K562 (cell line): ENCODE measurements around the gene KIF5A. TPM values are rescaled to one million over a fixed set of nuclear protein-coding genes. Genes with fewer than 3 reads are reported as not detected.
A peak's percentile ranks its signal among the peaks of the same experiment; 100 is the strongest.

ENCODE experiments used
- ARHGAP35 ChIP-seq: fragments of 450-650 bp; IDR thresholded peaks from 2 replicates; pipeline ENCODE4 v1.6.1; 2018; ENCODE audit not compliant: partially characterized antibody
- ATF7 ChIP-seq: fragments of 450-650 bp; IDR thresholded peaks from 2 replicates; pipeline ENCODE4 v1.7.1; 2014; ENCODE audit warnings: mild to moderate bottlenecking, moderate library complexity
- C11orf30 ChIP-seq: fragments of 450-650 bp; IDR thresholded peaks from 2 replicates; pipeline ENCODE4 v1.6.1; 2016; ENCODE audit warnings: low read depth, mild to moderate bottlenecking
- CCNT2 ChIP-seq: IDR thresholded peaks from 2 replicates; pipeline ENCODE4 v1.6.1; 2011; ENCODE audit warnings: borderline replicate concordance, low read depth, mild to moderate bottlenecking, moderate library complexity, mixed read lengths, low read length; ENCODE audit not compliant: insufficient read length; ENCODE audit errors: extremely low read depth
- FOXK2 ChIP-seq, 2 experiments: fragments of 450-650 bp; IDR thresholded peaks in 1 of 2; conservative IDR thresholded peaks in 1 of 2; 2 replicates each; pipeline ENCODE4 v1.6.1; 2016; ENCODE audit warnings: low read depth in 2 of 2, mild to moderate bottlenecking in 1 of 2
- HDAC6 ChIP-seq: IDR thresholded peaks from 2 replicates; pipeline ENCODE4 v1.6.1; 2012; ENCODE audit warnings: low read depth, mild to moderate bottlenecking, control low read depth, inconsistent platforms, low read length, moderate library complexity
- KAT2B ChIP-seq: IDR thresholded peaks from one replicate; pipeline ENCODE4 v1.6.1; 2012; ENCODE audit warnings: low read depth, mild to moderate bottlenecking, control low read depth, inconsistent platforms, low read length, moderate library complexity
- KHSRP ChIP-seq: fragments of 450-650 bp; IDR thresholded peaks from 2 replicates; pipeline ENCODE4 v1.6.1; 2017
- MYC ChIP-seq, 2 experiments: fragments of 250-450 bp in 1 of 2; sonication (Bioruptor Pico) in 1 of 2; IDR thresholded peaks; 2 replicates each; pipeline versions ENCODE4 v1.5.1 to v1.6.1; 2012 to 2021; ENCODE audit warnings: low read depth in 2 of 2, borderline replicate concordance in 1 of 2, improper control_type of control experiment in 1 of 2, low read length in 1 of 2, mild to moderate bottlenecking in 1 of 2, moderate library complexity in 1 of 2
- SMARCA4 ChIP-seq: fragments of 450-650 bp; IDR thresholded peaks from 2 replicates; pipeline ENCODE4 v1.6.1; 2016
- TAF7 ChIP-seq: fragments of 450-650 bp; IDR thresholded peaks from 2 replicates; pipeline ENCODE4 v1.6.1; 2016; ENCODE audit warnings: missing genetic modification characterization, missing compliant biosample characterization
- YY1 ChIP-seq, 3 experiments: IDR thresholded peaks; 2 replicates each; pipeline ENCODE4 v1.6.1; 2011; ENCODE audit warnings: low read length in 2 of 3, mild to moderate bottlenecking in 2 of 3, moderate library complexity in 2 of 3, borderline replicate concordance in 1 of 3, control low read depth in 1 of 3, low read depth in 1 of 3; ENCODE audit not compliant: insufficient read depth in 3 of 3, insufficient replicate concordance in 2 of 3, control insufficient read depth in 1 of 3, insufficient read length in 1 of 3; ENCODE audit errors: extremely low read depth in 1 of 3
- ZNF444 ChIP-seq: fragments of 250-450 bp; sonication (Bioruptor Pico); IDR thresholded peaks from 2 replicates; pipeline ENCODE4 v1.4.0; 2020; ENCODE audit warnings: mild to moderate bottlenecking, moderate library complexity
- polyA plus RNA-seq, 8 experiments: library from polyadenylated mRNA; depleted of rRNA in 4 of 8; stranded (reverse) in 5 of 8; unstranded in 3 of 8; fragments of >200 nt; fragmentation: Nextera tagmentation in 2 of 8; fragmentation: Illumina TruSeq in 1 of 8; extraction: Ambion mirVana in 2 of 8; extraction: Trizol in 1 of 8; gene quantifications; 2 replicates each; pipeline versions ENCODE4 v1.2.1 to v1.2.3, GENCODE V29; 2011 to 2014; ENCODE audit warnings: inconsistent platforms in 1 of 8, missing spikeins in 1 of 8
- total RNA-seq, 7 experiments: library from RNA; depleted of rRNA in 6 of 7; stranded (reverse); fragments of >200 nt in 6 of 7; fragmentation: Illumina TruSeq in 2 of 7; extraction: Trizol in 2 of 7; gene quantifications; 2 replicates each; pipeline versions ENCODE4 v1.2.1 to v1.2.3, GENCODE V29; 2011 to 2021; ENCODE audit warnings: low replicate concordance in 1 of 7
- TF ChIP-seq, protein P1 (sequence below), 2 experiments: fragments of 450-650 bp in 1 of 2; sonication (generic) in 1 of 2; formaldehyde crosslinking in 1 of 2; IDR thresholded peaks in 1 of 2; conservative IDR thresholded peaks in 1 of 2; 2 replicates each; pipeline versions ENCODE4 v1.6.1 to v1.8.1; 2016 to 2023; ENCODE audit warnings: mild to moderate bottlenecking in 2 of 2, moderate library complexity in 2 of 2, inconsistent platforms in 1 of 2, missing genetic modification reagents in 1 of 2
- TF ChIP-seq, protein P2 (sequence below): fragments of 250-450 bp; sonication (Bioruptor Pico); IDR thresholded peaks from 2 replicates; pipeline ENCODE4 v1.5.0; 2021; ENCODE audit warnings: mild to moderate bottlenecking, moderate library complexity
- TF ChIP-seq, protein P3 (sequence below): sonication (generic); formaldehyde crosslinking; IDR thresholded peaks from 2 replicates; pipeline ENCODE4 v1.8.1; 2023; ENCODE audit warnings: missing genetic modification reagents, mild to moderate bottlenecking, borderline replicate concordance

KIF5A gene
- total and polyA plus RNA-seq, 9 of the 15 experiments (the other 6 are each of a cell fraction or from before 2014, with no cell fraction given) = 3.4 to 17.7 (median 8.0) TPM

DNA sequence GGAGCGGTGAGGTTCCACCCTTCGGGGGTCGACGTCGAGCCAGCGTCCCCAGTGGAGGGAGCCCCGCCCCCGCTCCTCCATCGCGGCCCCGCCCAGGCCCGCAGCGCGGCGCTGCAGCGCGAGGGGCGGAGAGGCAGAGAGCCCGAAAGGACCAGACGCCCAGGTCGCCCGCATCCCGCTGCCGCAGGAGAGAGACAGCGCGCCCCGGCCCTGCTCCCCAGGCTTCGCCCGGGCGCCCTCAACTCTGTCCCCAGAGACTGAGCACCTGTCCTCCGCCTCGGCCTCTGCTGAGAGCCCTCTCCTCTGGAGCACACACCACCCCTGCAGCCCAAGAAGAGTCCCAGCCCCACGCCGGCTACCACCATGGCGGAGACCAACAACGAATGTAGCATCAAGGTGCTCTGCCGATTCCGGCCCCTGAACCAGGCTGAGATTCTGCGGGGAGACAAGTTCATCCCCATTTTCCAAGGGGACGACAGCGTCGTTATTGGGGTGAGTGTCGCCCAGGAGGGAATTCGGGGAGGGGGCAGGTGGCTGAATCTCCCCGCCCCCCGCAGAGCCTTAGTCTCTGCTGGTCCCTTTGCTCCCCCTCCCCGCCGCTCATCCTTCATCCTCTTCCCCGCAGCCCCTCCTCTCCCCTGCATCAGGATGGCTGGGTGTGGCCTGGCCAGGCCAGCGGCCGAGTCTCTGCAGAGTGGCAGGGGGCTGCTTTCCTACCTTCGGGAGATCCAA, at the start of gene KIF5A (continued):
- TF ChIP-seq, protein P1, sequence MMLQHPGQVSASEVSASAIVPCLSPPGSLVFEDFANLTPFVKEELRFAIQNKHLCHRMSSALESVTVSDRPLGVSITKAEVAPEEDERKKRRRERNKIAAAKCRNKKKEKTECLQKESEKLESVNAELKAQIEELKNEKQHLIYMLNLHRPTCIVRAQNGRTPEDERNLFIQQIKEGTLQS (IDR thresholded peaks at IDR 0.05) = no peak
- TF ChIP-seq, protein P1 (CRISPR knock-in tag; conservative IDR thresholded peaks at IDR 0.05) = no peak
- TF ChIP-seq TAF7 (tag) (no peak), ARHGAP35 (no peak), ATF7 (peak; percentile 21; the same call in 1 of the 2 replicates), CCNT2 (peak; percentile 61), MYC (IDR thresholded peaks at IDR 0.05; ENCODE audit: low read depth, low read length) (peak; percentile 18; the same call in 1 of the 2 replicates), MYC (CRISPR knock-in tag; IDR thresholded peaks at IDR 0.05; ENCODE audit: borderline replicate concordance, low read depth) (no peak), ZNF444 (CRISPR knock-in tag) (no peak), KHSRP (no peak), FOXK2 (conservative IDR thresholded peaks at IDR 0.05 in 1 of 2, IDR thresholded peaks at IDR 0.05 in 1 of 2; ENCODE audit: low read depth in 2 of 2) (no peak), C11orf30 (no peak), HDAC6 (no peak), YY1 (IDR thresholded peaks at IDR 0.05; ENCODE audit: borderline replicate concordance in 1 of 3, control insufficient read depth in 1 of 3, extremely low read depth in 1 of 3, insufficient read depth in 3 of 3, insufficient read length in 1 of 3, insufficient replicate concordance in 2 of 3, low read depth in 1 of 3, low read length in 2 of 3) (peak in 2 of 3 experiments; percentile 47 to 50), SMARCA4 (peak; percentile 58; the same call in 1 of the 2 replicates), KAT2B (no peak)
- TF ChIP-seq, protein P2, sequence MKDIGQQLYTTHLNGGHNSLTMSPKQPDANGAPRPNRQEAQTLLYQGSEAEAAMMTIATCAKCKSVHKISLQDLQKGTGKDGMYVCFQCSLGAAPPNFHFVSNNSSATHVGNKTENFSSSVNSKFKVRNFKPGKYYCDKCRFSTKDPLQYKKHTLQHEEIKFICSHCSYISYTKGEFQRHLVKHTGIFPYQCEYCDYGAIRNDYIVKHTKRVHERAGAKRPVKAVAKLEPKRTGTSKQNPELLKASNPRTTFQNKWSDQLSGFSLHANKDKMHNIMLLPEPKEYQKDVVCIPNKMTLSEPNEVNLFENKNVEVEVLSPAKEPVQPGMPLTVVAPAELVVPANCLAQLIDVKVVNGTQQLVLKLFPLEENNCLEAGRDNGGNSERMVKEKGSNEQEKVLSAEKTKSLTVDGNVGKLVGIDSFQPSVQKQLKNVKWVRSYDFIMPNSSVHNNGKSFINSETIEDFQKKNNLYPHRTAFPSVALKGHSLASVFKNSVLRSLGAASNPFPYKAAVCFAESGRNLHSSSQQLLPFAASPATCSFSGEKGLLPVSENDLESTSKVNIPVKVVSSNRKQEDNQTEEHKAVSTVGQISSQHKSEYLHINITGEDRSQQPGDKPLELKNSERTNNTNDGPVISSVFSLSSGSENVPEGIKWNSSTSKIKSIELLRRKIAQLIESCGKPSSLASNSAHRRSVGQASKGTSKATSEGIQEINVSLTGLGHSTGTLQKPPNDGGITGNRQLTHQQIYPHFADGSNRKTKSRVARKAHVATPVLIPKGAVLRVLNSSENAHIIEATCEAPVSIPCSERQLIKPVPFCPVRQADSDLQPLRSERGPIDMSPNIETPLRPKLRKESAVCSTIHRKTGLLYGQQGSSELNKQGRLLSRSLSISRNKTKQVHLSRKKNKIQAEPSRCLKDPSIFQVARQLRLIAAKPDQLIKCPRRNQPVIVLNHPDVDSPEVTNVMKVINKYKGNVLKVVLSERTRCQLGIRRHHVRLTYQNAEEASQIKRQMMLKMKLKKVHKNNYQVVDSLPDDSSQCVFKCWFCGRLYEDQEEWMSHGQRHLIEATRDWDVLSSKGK (CRISPR knock-in tag) = no peak
- TF ChIP-seq, protein P3, sequence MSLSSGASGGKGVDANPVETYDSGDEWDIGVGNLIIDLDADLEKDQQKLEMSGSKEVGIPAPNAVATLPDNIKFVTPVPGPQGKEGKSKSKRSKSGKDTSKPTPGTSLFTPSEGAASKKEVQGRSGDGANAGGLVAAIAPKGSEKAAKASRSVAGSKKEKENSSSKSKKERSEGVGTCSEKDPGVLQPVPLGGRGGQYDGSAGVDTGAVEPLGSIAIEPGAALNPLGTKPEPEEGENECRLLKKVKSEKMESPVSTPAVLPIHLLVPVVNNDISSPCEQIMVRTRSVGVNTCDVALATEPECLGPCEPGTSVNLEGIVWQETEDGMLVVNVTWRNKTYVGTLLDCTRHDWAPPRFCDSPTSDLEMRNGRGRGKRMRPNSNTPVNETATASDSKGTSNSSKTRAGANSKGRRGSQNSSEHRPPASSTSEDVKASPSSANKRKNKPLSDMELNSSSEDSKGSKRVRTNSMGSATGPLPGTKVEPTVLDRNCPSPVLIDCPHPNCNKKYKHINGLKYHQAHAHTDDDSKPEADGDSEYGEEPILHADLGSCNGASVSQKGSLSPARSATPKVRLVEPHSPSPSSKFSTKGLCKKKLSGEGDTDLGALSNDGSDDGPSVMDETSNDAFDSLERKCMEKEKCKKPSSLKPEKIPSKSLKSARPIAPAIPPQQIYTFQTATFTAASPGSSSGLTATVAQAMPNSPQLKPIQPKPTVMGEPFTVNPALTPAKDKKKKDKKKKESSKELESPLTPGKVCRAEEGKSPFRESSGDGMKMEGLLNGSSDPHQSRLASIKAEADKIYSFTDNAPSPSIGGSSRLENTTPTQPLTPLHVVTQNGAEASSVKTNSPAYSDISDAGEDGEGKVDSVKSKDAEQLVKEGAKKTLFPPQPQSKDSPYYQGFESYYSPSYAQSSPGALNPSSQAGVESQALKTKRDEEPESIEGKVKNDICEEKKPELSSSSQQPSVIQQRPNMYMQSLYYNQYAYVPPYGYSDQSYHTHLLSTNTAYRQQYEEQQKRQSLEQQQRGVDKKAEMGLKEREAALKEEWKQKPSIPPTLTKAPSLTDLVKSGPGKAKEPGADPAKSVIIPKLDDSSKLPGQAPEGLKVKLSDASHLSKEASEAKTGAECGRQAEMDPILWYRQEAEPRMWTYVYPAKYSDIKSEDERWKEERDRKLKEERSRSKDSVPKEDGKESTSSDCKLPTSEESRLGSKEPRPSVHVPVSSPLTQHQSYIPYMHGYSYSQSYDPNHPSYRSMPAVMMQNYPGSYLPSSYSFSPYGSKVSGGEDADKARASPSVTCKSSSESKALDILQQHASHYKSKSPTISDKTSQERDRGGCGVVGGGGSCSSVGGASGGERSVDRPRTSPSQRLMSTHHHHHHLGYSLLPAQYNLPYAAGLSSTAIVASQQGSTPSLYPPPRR (CRISPR knock-in tag) = no peak
